ENCODE measurements around the gene CARD19. TPM values are rescaled to one million over a fixed set of nuclear protein-coding genes. Genes with fewer than 3 reads are reported as not detected.
A peak's percentile ranks its signal among the peaks of the same experiment; 100 is the strongest.

Gene CARD19
- total and polyA plus RNA-seq, 2 of the 8 experiments (the other 6 are each of a cell fraction or from before 2014, with no cell fraction given), result 21.2 to 112 TPM

DNA sequence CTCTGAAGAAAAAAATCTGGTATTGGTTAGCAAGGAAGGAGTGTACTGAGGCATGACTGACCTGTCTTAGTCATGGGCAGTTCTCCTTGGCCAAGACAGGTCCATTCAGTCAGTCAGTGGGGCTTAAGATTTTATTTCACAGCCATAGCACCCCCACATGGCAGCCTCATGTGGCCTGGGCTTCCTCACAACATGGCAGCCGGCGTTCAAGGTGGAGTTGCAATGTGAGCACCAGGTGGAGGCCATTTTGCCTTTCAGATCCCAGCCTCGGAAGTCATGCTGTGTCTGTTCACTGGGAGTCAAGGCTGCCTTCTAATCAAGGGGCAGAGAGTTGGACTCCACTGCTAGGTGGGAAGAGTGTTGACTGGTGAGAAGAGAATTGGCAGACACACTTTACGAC is 10.3 kb upstream of the CARD19 start:
- Histone ChIP-seq H2AFZ (ENCODE audit: low read length) (no peak overlapping the region), H3K14ac (ENCODE audit: insufficient read length) (no peak overlapping the region), H3K9ac (replicated peaks in 1 of 4; ENCODE audit: extremely low read depth in 1 of 4, low read depth in 3 of 4, low read length in 3 of 4) (no peak overlapping the region), H3K4ac (replicated peaks; ENCODE audit: insufficient read length, low read depth, low read length) (no peak overlapping the region), H3K79me2 (ENCODE audit: control insufficient read depth in 1 of 2, insufficient read depth in 2 of 2, low read length in 2 of 2) (no peaks in the 10 kb centered on the region), H3K23me2 (ENCODE audit: low read depth, low read length) (no peaks in the 10 kb centered on the region), H2BK120ac (replicated peaks; ENCODE audit: low read depth, low read length) (no peak overlapping the region), H2BK12ac (ENCODE audit: low read depth, low read length) (no peak overlapping the region), H3K79me1 (ENCODE audit: low read depth, low read length) (no peaks in the 10 kb centered on the region), H4K91ac (replicated peaks; ENCODE audit: insufficient read length, low read length) (no peak overlapping the region), H2BK15ac (ENCODE audit: low read length) (no peak overlapping the region), H2AK5ac (ENCODE audit: low read depth, low read length) (no peak overlapping the region), H3K18ac (ENCODE audit: extremely low read depth, low read length) (no peak overlapping the region), H3K4me2 (ENCODE audit: insufficient read depth in 1 of 2, low read depth in 2 of 2, low read length in 2 of 2) (no peak overlapping the region), H2BK20ac (ENCODE audit: low read length) (no peak overlapping the region), H3K23ac (ENCODE audit: insufficient read length) (no peak overlapping the region), H3K4me1 (replicated peaks in 1 of 4; ENCODE audit: control insufficient read depth in 3 of 4, insufficient read depth in 4 of 4, low read length in 3 of 4) (no peaks in the 10 kb centered on the region; a peak in 1 of 7 replicates), H4K8ac (ENCODE audit: extremely low read depth, insufficient read depth, low read length) (no peak overlapping the region), H3K56ac (replicated peaks; ENCODE audit: insufficient read length, low read depth, low read length) (no peak overlapping the region), H2BK5ac (ENCODE audit: low read depth, low read length) (no peak overlapping the region), H3K27ac (ENCODE audit: low read depth, low read length) (no peak overlapping the region), H4K5ac (ENCODE audit: insufficient read length, low read depth, low read length) (no peak overlapping the region), H3K36me3 (ENCODE audit: control insufficient read depth in 2 of 4, insufficient read depth in 4 of 4, low read length in 3 of 4) (no peaks in the 10 kb centered on the region), H3K27me3 (replicated peaks in 1 of 4; ENCODE audit: control insufficient read depth in 3 of 4, extremely low read depth in 1 of 4, insufficient read depth in 3 of 4, low read length in 3 of 4) (no peaks in the 10 kb centered on the region), H3K9me3 (ENCODE audit: insufficient read depth in 2 of 2, low read depth in 1 of 2, low read length in 1 of 2) (peaks cover 4% of the 10 kb centered on the region in 2 experiments; a peak in 1 of 4 replicates), H3K4me3 (ENCODE audit: extremely low read depth in 1 of 4, insufficient read depth in 2 of 4, low read depth in 3 of 4, low read length in 4 of 4) (no peak overlapping the region), H4K20me1 (replicated peaks in 1 of 2; ENCODE audit: control insufficient read depth in 1 of 2, insufficient read depth in 2 of 2, low read length in 2 of 2) (no peaks in the 10 kb centered on the region)
- TF ChIP-seq, protein P1, sequence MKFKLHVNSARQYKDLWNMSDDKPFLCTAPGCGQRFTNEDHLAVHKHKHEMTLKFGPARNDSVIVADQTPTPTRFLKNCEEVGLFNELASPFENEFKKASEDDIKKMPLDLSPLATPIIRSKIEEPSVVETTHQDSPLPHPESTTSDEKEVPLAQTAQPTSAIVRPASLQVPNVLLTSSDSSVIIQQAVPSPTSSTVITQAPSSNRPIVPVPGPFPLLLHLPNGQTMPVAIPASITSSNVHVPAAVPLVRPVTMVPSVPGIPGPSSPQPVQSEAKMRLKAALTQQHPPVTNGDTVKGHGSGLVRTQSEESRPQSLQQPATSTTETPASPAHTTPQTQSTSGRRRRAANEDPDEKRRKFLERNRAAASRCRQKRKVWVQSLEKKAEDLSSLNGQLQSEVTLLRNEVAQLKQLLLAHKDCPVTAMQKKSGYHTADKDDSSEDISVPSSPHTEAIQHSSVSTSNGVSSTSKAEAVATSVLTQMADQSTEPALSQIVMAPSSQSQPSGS (IDR thresholded peaks at IDR 0.05; ENCODE audit: low read length), result no peak
- no peak for TF ChIP-seq TAF7 (optimal IDR thresholded peaks at IDR 0.05; ENCODE audit: borderline replicate concordance, low read depth, low read length)
- TF ChIP-seq JUND (IDR thresholded peaks at IDR 0.05; ENCODE audit: low read length), result no peak
- TF ChIP-seq SAP30 (IDR thresholded peaks at IDR 0.05; ENCODE audit: insufficient read depth, insufficient replicate concordance, low read length), result no peak
- TF ChIP-seq YY1 (IDR thresholded peaks at IDR 0.05; ENCODE audit: low read depth, low read length), result peak; percentile 82
- TF ChIP-seq SRF (IDR thresholded peaks at IDR 0.05; ENCODE audit: low read depth, low read length), result no peak
- ChIA-PET CTCF (ENCODE audit: partially characterized antibody) (interaction anchor here (0.7 to 1.6 kb wide), 3 partner anchors 22 to 216 kb away, joined by 3 to 4 read pairs (median 3); no protein-coding TSS in a partner anchor), POLR2A (ENCODE audit: partially characterized antibody) (no interaction called here)
- DNase-seq (ENCODE audit: low read depth in 1 of 2, low spot score in 2 of 2), result no peak
- WGBS, 2 experiments (ENCODE audit: extremely low coverage in 1 of 2, insufficient coverage in 1 of 2, insufficient read length in 1 of 2, insufficient replicate concordance in 2 of 2, low coverage in 1 of 2, low lambda C conversion rate in 2 of 2, missing lambda C conversion rate in 1 of 2), result 91% methylated on average over 4 of the region's 4 CpGs; no CpG with 5 or more reads in 1 of the 2 experiments
- FAIRE-seq, result no peak

Data from H1 (cell line).